HT1080 (cell line): ENCODE measurements around the gene NUP98. TPM values are rescaled to one million over a fixed set of nuclear protein-coding genes. Genes with fewer than 3 reads are reported as not detected.

ENCODE experiments used
- DNase-seq: peaks from one replicate; pipeline ENCODE4 v3.0.0-alpha.2; 2015; ENCODE audit warnings: low read depth
- total RNA-seq: library from RNA; depleted of rRNA; stranded (reverse); fragments of >200 nt; shearing (Covaris generic); gene quantifications from 2 replicates; pipeline ENCODE4 v1.2.3, GENCODE V29; 2014

The NUP98 gene
- total RNA-seq, 1 experiment from 2014 or later = 168 TPM

GRCh38 chr11:3738723-3739122, 58.6 kb downstream of the NUP98 start:
- DNase-seq = no peak

GRCh38 chr11:3738241-3738640, 59.1 kb downstream of the NUP98 start:
- DNase-seq = no peak

DNA sequence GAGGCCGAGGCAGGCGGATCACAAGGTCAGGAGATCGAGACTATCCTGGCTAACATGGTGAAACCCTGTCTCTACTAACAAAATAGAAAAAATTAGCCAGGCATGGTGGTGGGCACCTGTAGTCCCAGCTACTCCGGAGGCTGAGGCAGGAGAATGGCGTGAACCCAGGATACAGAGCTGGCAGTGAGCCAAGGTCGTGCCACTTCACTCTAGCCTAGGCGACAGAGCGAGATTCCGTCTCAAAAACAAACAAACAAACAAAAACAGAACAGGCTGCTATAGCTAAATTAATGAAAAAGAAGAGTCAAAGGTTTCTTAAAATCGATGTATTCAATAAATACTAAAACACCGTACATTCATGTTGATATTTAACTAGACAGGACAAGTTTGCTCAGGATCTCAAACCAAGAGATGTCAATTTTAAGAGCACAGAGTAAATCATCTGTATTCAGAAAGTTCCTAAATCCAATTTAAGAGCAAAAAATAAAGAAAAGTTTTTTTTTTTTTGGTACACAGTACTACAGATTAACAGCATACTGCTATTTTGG, 59.9 kb downstream of the NUP98 start:
- no peak for DNase-seq

GRCh38 chr11:3736816-3737215, 60.5 kb downstream of the NUP98 start:
- DNase-seq = no peak

DNA sequence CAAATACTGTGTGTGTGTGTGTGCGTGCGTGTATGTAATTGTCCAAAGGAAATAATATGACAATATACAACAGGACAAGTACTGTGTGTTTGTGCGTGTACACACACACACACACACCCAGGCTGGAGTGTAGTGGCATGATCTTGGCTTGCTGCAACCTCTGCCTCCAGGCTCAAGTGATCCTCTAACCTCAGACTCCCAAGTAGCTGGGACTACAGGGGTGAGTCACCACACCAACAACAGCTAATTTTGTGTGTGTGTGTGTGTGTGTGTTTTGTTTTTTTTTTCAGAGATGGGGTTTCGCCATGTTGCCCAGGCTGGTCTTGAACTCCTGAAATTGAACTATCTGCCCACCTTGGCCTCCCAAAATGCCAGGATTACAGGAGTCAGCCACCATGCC, 61.5 kb downstream of the NUP98 start:
- DNase-seq = peak; percentile 49

GRCh38 chr11:3732671-3733436, 64.5 kb downstream of the NUP98 start:
- DNase-seq = no peak

GRCh38 chr11:3723014-3723708, 74.2 kb downstream of the NUP98 start:
- peak; percentile 91 for DNase-seq

DNA sequence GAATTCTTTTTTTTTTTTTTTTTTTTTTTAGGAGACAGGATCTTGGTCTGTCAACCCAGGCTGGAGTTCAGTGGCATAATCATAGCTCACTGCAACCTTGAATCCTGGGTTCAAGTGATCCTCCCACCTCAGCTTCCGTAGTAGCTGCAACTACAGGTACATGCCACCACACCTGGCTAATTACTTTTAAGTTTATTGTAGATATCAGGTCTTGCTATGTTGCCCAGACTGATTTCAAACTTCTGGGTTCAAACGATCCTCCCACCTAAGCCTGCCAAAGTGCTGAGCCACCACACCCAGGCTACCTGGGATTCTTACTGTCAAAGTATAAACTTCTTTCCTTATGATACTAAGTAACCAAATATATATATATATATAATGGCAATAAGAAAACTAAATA, 75.3 kb downstream of the NUP98 start:
- no peak for DNase-seq

- no peak for DNase-seq
Measured at GRCh38 chr11:3720997-3721396, 76.4 kb downstream of the NUP98 start.

DNA sequence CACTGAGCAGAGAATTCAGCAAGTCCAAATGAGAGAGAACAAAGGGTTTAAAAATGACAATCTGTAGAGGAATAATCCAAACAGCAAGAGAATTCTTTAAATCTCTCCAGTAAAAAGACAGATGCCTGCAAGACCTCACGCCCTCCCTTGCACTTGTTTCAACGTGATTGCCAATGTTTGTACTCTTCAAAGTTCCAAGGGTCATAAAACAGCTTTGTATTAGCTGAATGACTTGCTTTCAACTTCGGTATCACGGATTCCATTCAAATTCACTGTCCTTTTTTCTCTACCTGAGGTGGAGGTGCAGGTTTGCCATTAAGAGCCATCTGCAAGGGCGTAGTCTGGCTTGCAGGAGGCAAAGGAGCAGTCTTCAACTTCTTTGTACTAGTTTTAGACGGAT, 85.1 kb downstream of the NUP98 start:
- DNase-seq = no peak

GRCh38 chr11:3710485-3711259, 86.7 kb downstream of the NUP98 start:
- DNase-seq = peak; percentile 17

DNA sequence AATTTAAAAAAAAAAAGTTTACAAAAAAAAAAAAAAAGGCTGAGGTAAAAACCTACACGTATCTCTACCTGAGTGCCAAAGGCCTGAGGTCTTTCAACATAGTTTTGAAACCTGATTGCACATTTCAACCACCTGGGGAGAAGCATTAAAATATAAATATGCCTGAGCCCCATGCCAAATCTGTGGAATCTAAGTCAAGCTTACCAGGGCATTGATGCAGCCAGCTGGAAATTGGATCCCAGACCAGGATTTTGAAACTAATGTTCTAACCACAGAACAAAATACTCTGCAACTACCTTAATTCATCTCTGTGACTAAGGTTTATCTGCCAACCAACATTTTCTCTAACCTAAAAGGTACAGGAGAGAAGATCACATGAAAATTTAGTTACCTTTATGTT, 87.4 kb downstream of the NUP98 start:
- no peak for DNase-seq

GRCh38 chr11:3707176-3707575, 90.2 kb downstream of the NUP98 start:
- DNase-seq = no peak

GRCh38 chr11:3703383-3703782, 94.0 kb downstream of the NUP98 start:
- DNase-seq = no peak

GRCh38 chr11:3700910-3701309, 96.4 kb downstream of the NUP98 start:
- DNase-seq = no peak

DNA sequence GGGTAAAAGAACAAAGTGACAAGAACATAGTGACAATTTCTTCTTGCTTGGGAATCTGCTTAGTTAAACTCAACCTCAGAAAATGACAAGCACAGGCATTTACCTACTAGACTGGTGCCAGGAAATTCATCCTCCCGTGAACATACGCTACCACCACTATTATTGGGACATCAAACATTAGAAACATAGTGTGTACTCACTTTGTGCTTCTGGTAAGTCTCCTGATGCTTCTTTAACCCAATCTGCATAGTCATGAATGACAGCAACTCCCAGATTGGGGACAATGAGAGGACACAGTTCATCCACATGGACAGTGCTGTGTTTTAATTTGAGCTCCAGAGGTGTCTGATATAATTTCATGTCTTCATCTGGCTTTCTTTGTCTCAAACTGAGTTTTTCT, 96.9 kb downstream of the NUP98 start:
- DNase-seq = no peak

GRCh38 chr11:3686751-3687150, 110.6 kb downstream of the NUP98 start:
- DNase-seq = peak; percentile 21

GRCh38 chr11:3685923-3686322, 111.4 kb downstream of the NUP98 start:
- DNase-seq = no peak

DNA sequence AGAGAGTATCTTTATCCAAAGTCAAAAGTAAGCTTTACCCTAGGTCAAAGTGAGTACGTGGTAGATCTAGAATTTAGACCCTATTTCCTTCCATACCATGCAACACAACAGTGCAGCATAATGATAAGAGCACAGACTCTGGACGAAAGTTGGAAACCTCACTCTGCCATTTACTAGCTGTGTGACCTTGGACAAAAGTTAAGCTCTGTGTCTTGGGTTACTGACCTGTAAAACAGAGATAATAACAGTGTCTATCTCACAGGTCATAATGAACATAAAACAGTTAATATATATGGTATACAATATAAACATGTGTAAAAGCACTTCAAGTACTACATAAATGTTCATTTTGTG, 112.6 kb downstream of the NUP98 start:
- no peak for DNase-seq

DNA sequence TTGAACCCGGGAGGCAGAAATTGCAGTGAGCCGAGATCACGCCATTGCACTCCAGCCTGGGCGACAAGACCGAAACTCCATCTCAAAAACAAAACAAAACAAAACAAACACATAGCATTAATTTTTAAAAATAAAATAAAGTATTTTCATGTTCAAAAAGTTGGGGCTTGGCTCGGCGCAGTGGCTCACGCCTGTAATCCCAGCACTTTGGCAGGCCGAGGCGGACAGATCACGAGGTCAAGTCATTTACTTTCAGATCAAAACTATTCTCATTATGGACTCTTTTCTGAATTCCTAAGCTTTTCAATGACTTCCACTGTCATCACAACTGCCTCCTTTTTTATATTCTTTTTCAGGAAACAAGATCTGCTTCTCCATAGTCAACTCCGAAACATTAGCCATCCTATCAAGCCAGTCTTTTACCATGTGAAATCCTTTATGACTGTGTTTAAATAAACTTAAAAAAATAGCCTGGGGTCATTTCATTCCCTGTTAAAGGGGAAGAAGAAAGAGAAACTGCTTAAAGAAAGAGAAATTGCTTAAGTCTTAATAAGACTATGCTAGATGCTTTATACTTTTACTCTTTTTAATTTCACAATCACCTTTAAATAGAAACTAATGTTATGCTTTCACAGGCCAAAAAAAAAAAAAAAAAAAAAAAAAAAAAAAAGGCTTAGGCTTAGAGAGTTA, 113.1 kb downstream of the NUP98 start:
- DNase-seq = no peak

DNA sequence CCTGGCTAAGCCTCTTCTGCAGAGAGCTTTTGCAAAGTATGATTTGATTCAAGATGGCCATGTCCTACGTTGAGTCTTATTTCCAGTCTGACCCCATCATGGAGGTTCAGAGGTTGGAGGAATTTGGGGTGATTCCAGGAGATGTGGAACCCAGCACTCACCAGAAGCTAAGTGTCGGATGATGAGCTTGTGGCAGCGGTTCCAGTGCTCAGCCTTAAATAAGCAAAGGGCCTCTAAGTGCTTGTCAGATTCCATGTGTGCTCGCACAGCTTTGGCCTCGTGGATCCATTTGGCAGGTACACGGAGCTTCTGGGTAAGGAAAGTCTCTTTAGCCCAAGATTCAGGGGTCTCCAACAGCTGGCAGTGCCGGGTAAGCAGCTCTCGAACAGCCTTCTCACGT, 114.3 kb downstream of the NUP98 start:
- no peak for DNase-seq
